Measurements from ENCODE around the gene NXNL1. TPM values are rescaled to one million over a fixed set of nuclear protein-coding genes. Genes with fewer than 3 reads are reported as not detected.

The NXNL1 gene
- total and polyA plus RNA-seq, 2 experiments from 2014 or later: 0.16 TPM; not detected in 1

DNA sequence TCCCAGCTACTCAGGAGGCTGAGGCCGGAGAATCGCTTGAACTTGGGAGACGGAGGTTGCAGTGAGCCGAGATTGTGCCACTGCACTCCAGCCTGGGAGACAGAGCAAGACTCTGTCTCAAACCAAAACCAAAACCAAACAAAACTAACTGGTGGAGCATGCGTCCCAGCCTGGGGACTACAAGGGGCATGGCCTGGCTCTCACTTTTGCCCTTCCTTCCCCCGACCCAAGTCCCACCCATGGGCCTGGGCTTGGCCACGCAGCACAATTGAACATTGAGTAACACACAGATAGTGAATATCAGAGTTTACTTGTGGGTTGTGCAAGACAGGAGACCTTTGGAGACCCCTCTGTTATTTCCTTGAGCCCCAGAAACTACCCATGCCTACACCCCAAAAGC is 25.5 kb downstream of the NXNL1 start:
- H3K27me3 ChIP-seq: no peaks in the 10 kb centered on the region
- no peaks in the 10 kb centered on the region for H3K36me3 ChIP-seq
- no peaks in the 10 kb centered on the region for H3K9me3 ChIP-seq (ENCODE audit: low read depth)
- TF ChIP-seq, protein P1, sequence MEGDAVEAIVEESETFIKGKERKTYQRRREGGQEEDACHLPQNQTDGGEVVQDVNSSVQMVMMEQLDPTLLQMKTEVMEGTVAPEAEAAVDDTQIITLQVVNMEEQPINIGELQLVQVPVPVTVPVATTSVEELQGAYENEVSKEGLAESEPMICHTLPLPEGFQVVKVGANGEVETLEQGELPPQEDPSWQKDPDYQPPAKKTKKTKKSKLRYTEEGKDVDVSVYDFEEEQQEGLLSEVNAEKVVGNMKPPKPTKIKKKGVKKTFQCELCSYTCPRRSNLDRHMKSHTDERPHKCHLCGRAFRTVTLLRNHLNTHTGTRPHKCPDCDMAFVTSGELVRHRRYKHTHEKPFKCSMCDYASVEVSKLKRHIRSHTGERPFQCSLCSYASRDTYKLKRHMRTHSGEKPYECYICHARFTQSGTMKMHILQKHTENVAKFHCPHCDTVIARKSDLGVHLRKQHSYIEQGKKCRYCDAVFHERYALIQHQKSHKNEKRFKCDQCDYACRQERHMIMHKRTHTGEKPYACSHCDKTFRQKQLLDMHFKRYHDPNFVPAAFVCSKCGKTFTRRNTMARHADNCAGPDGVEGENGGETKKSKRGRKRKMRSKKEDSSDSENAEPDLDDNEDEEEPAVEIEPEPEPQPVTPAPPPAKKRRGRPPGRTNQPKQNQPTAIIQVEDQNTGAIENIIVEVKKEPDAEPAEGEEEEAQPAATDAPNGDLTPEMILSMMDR (IDR thresholded peaks at IDR 0.05; ENCODE audit: low read depth, low read length): no peak
- no peaks in the 10 kb centered on the region for H3K4me1 ChIP-seq (ENCODE audit: low read depth)
- no peak overlapping the region for H3K4me3 ChIP-seq
- no peak overlapping the region for H3K27ac ChIP-seq
- no peak for DNase-seq (ENCODE audit: low read depth in 1 of 2, low spot score in 1 of 2)

DNA sequence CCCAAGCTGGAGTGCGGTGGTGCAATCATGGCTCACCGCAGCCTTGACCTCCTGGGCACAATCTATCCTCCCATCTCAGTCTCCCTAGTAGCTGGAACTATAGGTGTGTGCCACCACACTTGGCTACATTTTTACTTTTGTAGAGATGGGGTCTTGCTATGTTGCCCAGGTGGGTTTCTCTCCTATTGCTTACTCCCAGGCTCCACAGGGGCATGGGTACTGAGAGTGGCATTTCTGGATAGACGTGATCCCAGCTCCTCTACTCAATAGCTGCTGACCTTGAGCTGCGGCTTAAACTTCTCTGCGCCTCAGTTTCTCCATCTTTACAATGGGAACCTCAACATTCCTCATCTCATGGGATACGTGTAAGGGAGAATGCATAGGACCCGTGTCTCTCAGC is 29.3 kb downstream of the NXNL1 start:
- Histone ChIP-seq H3K4me1 (ENCODE audit: low read depth) (no peaks in the 10 kb centered on the region), H3K27ac (no peak overlapping the region), H3K36me3 (no peaks in the 10 kb centered on the region), H3K4me3 (no peak overlapping the region), H3K9me3 (ENCODE audit: low read depth) (no peaks in the 10 kb centered on the region), H3K27me3 (no peaks in the 10 kb centered on the region)
- DNase-seq (ENCODE audit: low read depth in 1 of 2, low spot score in 1 of 2): no peak
- TF ChIP-seq, protein P1 (IDR thresholded peaks at IDR 0.05; ENCODE audit: low read depth, low read length): no peak

DNA sequence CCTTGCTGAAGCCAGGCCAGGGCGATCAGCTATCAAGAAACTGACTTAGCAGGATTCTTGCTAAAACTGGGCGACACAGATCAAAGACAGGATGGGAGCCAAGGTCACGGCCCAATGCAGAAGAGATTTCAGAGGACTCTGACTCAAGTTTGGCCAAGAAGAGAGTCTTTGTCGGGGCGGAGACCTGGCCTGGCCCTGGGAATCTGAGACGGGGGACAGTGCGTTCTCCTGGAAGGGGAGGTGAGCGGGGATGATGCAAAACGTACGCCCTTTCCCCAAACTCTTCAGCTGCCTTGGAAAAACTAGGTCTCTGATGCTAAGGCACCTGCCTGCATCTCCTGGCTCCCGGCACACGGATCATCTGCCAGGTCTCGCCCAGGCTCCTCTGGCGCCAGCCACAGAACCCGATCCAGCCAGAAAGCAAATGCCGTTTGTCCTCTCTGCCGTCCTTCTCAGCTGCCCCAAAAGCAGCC is 31.0 kb downstream of the NXNL1 start:
- H3K36me3 ChIP-seq: no peaks in the 10 kb centered on the region
- TF ChIP-seq, protein P1 (IDR thresholded peaks at IDR 0.05; ENCODE audit: low read depth, low read length): no peak
- no peak overlapping the region for H3K4me3 ChIP-seq
- H3K27ac ChIP-seq: no peak overlapping the region
- no peaks in the 10 kb centered on the region for H3K9me3 ChIP-seq (ENCODE audit: low read depth)
- H3K4me1 ChIP-seq (ENCODE audit: low read depth): peaks cover under 1% of the 10 kb centered on the region
- no peaks in the 10 kb centered on the region for H3K27me3 ChIP-seq
- no peak for DNase-seq (ENCODE audit: low read depth in 1 of 2, low spot score in 1 of 2)

DNA sequence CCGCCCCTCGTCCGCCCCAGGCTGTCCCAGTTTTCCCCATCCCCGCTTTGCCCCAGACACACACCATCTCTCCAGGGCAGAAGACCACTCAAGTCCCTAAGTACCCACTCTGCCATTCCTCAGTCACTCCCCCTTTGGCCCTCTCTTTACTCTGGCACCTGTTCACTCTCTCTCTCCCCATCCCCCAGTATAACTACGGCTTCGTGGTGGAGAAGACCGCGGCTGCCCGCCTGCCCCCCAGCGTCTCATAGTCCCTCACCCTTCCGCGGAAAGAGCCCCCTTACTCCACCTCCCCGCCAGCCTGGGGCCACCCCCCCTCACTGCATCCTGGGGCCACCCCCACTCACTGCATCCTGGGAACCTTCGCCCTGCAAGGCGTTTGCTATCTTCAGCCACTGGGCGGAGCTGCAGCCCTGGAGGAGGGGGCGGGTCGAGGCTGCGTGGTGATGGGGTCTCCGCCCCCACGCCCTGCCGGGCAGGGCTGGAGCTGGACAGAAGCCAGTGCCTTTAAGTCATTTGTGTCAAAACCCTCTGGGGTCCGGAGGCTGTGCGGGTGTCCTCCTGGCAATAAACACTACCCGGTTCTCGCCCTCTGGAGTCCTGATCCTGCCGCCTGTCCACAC is 35.9 kb downstream of the NXNL1 start:
- no peaks in the 10 kb centered on the region for H3K9me3 ChIP-seq (ENCODE audit: low read depth)
- peak; percentile 71 to 92 for DNase-seq (ENCODE audit: low read depth in 1 of 2, low spot score in 1 of 2)
- TF ChIP-seq, protein P1 (IDR thresholded peaks at IDR 0.05; ENCODE audit: low read depth, low read length): peak; percentile 62

DNA sequence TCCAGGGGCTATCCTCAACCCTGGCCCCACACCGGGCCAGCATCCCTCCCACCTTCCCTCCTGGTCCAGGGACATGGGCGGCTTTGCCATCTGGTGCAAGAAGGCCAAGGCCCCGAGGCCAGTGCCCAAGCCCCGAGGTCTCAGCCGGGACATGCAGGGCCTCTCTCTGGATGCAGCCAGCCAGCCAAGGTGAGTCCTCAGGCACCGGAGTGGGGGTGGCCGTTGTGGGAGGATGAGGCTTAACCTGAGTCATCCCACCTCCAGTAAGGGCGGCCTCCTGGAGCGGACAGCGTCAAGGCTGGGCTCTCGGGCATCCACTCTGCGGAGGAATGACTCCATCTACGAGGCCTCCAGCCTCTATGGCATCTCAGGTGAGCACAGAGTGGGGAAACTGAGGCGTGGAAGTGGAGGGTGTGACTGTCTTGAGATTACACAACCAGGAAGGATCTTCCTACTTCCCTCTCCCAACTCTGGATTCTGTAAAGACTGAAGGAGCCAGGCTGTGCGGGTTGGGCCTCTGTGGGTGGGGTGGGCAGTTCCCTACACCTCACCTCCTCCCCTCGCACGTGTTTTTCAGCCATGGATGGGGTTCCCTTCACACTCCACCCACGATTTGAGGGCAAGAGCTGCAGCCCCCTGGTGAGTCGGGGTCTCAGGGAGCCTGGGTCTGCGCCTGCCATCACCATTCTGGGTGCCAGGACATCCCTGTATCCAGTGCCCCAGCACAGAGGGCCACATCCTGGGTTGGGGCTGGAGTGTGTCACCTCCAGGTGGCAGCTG is 37.1 kb downstream of the NXNL1 start:
- no peak for DNase-seq (ENCODE audit: low read depth in 1 of 2, low spot score in 1 of 2)
- Histone ChIP-seq H3K4me3 (no peak overlapping the region), H3K27ac (no peak overlapping the region), H3K27me3 (no peaks in the 10 kb centered on the region), H3K4me1 (ENCODE audit: low read depth) (peaks cover 3% of the 10 kb centered on the region), H3K9me3 (ENCODE audit: low read depth) (no peaks in the 10 kb centered on the region), H3K36me3 (no peaks in the 10 kb centered on the region)
- TF ChIP-seq, protein P1 (IDR thresholded peaks at IDR 0.05; ENCODE audit: low read depth, low read length): no peak

More for the DNA sequence above, 35.9 kb downstream of the NXNL1 start:
- Histone ChIP-seq H3K27me3 (no peaks in the 10 kb centered on the region), H3K27ac (peak overlapping the region; percentile 51), H3K4me1 (ENCODE audit: low read depth) (peaks cover 3% of the 10 kb centered on the region), H3K4me3 (peak overlapping the region; percentile 12), H3K36me3 (no peaks in the 10 kb centered on the region)
